Bronchial epithelial cell (primary cell): ENCODE measurements around the gene CLIC6. TPM values are rescaled to one million over a fixed set of nuclear protein-coding genes. Genes with fewer than 3 reads are reported as not detected.

ENCODE experiments used
- DNase-seq: peaks from one replicate; pipeline ENCODE4 v3.0.0-alpha.2; 2010; ENCODE audit warnings: low read depth
- FAIRE-seq: peaks from 2 replicates; lab custom pipeline; 2011; peaks lifted over from hg19 to GRCh38; lab: Jason Lieb, UNC
- H3K27me3 ChIP-seq: 2 replicates; pipeline ENCODE4 v1.5.1; 2011; ENCODE audit warnings: low read length; ENCODE audit not compliant: control insufficient read depth, insufficient read depth
- H3K36me3 ChIP-seq: 2 replicates; pipeline ENCODE4 v1.5.1; 2011; ENCODE audit warnings: low read length; ENCODE audit not compliant: control insufficient read depth, insufficient read depth
- H3K4me3 ChIP-seq: 2 replicates; pipeline ENCODE4 v1.5.1; 2011; ENCODE audit warnings: mild to moderate bottlenecking, low read depth, low read length, control low read depth
- total RNA-seq: library from RNA; depleted of rRNA; stranded (reverse); fragments of >200 nt; gene quantifications from 2 replicates; pipeline ENCODE4 v1.2.1, GENCODE V29; 2014
- TF ChIP-seq, protein P1 (sequence below): IDR thresholded peaks from 2 replicates; pipeline ENCODE4 v1.5.1; 2011; ENCODE audit warnings: mild to moderate bottlenecking, moderate library complexity, low read length, control low read depth, inconsistent platforms; ENCODE audit not compliant: insufficient read depth, severe bottlenecking

CLIC6 gene
- total RNA-seq, 1 donor from 2014 or later, result not detected

DNA sequence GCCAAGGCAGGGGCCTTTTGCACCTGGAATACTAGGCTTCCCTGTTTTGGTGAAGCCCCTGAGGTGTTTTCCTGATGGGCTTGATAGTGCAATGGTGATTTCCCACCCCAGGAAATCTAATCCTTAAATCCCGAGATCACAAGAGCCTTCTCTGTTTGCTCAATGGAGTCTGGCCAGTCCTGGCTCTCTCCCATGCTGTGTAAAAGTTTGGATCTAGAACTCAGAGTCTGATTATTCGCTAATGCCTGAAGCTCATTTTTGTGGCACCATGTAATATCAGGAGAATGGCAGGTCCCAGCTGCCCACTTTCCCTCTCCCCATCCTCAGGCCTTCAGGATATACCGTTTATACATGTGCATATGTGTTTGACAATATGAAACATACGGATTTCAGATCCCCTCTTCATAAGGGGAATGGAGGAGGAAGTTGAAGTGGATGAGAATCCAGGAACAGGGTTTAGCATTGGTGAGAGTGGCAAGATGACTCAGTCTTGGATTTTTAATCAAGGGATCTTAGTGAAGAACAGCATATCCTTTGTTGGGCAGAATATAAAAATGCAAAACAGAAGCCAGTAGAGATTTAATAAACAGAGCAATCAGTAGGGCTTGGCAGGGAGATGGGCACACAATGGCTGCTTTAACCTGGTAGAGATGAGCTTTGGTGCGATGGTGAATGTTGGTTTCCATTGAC, 62.1 kb downstream of the CLIC6 start:
- TF ChIP-seq, protein P1, sequence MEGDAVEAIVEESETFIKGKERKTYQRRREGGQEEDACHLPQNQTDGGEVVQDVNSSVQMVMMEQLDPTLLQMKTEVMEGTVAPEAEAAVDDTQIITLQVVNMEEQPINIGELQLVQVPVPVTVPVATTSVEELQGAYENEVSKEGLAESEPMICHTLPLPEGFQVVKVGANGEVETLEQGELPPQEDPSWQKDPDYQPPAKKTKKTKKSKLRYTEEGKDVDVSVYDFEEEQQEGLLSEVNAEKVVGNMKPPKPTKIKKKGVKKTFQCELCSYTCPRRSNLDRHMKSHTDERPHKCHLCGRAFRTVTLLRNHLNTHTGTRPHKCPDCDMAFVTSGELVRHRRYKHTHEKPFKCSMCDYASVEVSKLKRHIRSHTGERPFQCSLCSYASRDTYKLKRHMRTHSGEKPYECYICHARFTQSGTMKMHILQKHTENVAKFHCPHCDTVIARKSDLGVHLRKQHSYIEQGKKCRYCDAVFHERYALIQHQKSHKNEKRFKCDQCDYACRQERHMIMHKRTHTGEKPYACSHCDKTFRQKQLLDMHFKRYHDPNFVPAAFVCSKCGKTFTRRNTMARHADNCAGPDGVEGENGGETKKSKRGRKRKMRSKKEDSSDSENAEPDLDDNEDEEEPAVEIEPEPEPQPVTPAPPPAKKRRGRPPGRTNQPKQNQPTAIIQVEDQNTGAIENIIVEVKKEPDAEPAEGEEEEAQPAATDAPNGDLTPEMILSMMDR, result no peak
- H3K27me3 ChIP-seq, result peaks cover 4% of the 10 kb centered on the region
- FAIRE-seq (no peak), DNase-seq (peak; percentile 22)
- no peak overlapping the region for H3K4me3 ChIP-seq
- H3K36me3 ChIP-seq, result no peaks in the 10 kb centered on the region

- TF ChIP-seq, protein P1, result no peak
- peak; percentile 72 for DNase-seq
- FAIRE-seq, result no peak
- no peaks in the 10 kb centered on the region for H3K36me3 ChIP-seq
- no peak overlapping the region for H3K4me3 ChIP-seq
- H3K27me3 ChIP-seq, result peaks cover 2% of the 10 kb centered on the region
Observed at GRCh38 chr21:34732388-34732821, 63.6 kb downstream of the CLIC6 start.

- H3K4me3 ChIP-seq, result no peak overlapping the region
- FAIRE-seq, result no peak
- no peaks in the 10 kb centered on the region for H3K36me3 ChIP-seq
- no peaks in the 10 kb centered on the region for H3K27me3 ChIP-seq
- no peak for DNase-seq
- TF ChIP-seq, protein P1, result no peak
Observed at GRCh38 chr21:34733852-34734251, 65.1 kb downstream of the CLIC6 start.

GRCh38 chr21:34734696-34735095, 65.9 kb downstream of the CLIC6 start:
- TF ChIP-seq, protein P1, result no peak
- H3K27me3 ChIP-seq, result no peaks in the 10 kb centered on the region
- DNase-seq (peak; percentile 84), FAIRE-seq (peak; percentile 92)
- H3K4me3 ChIP-seq, result no peak overlapping the region
- no peaks in the 10 kb centered on the region for H3K36me3 ChIP-seq

DNA sequence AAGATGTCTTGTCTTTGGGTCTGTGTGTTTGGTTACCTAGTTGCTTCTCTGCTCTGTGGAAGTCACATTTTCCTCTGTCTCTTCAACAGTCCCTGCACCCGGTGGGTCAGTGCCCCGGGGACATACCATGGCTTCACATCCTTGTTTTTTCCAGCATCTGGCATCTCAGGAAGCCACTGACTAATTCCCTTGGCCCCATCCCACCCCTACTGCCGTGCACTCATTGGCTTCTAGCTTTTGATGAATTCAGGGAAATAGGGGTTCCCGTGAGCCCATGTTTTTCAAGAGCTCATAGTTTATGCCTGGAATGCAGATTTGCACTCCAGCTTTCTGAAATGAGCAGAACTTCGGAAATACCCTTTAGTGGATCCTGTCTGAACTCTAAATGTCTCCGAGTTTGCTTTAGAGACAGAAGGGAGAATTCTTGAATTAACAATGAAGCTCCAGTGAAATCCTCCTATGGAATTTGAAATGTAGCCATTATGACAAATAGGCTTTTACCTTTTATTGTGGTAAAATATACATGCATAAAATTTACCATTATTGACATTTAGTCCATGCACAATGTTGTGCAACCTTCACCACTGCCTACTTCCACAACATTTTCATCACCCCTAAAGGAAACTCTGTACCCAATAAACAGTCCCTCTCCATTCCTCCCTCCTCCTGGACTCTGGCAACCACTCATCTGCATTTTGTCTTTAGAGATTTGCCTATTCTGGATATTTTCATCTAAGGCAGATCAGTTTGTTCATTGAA, 67.5 kb downstream of the CLIC6 start:
- FAIRE-seq (no peak), DNase-seq (no peak)
- TF ChIP-seq, protein P1, result no peak
- no peaks in the 10 kb centered on the region for H3K36me3 ChIP-seq
- H3K27me3 ChIP-seq, result no peaks in the 10 kb centered on the region
- H3K4me3 ChIP-seq, result no peak overlapping the region
